PC-9 (cell line): ENCODE results near the gene PFDN2. TPM values are rescaled to one million over a fixed set of nuclear protein-coding genes. Genes with fewer than 3 reads are reported as not detected.

Experiments used
- BruUV-seq: library from RNA; stranded (reverse); fragments of 400-500 nt; replicated peaks from 2 replicates; lab custom pipeline; 2021; lab: Mats Ljungman, UMichigan
- CTCF ChIA-PET: fragments of 300-600 bp; sonication (Branson Sonifier 250); formaldehyde crosslinking; loops from one replicate; lab custom pipeline; 2022; ENCODE audit warnings: antibody characterized with exemption; lab: Charles Lee
- POLR2A ChIA-PET: fragments of 300-600 bp; sonication (Branson Sonifier 250); formaldehyde crosslinking; loops from one replicate; lab custom pipeline; 2022; ENCODE audit warnings: antibody characterized with exemption; ENCODE audit not compliant: unreplicated experiment; lab: Charles Lee
- DNase-seq, 2 experiments: peaks; one replicate each; pipeline versions ENCODE4 v3.0.0 to v3.0.0-alpha.2; 2015 to 2022; ENCODE audit warnings: mixed read lengths in 1 of 2
- H2AFZ ChIP-seq: fragments of 200-600 bp; sonication (generic); 2 replicates; pipeline ENCODE4 v1.8.1; 2017; ENCODE audit warnings: antibody characterized with exemption
- H3F3A ChIP-seq: fragments of 200-600 bp; sonication (generic); 2 replicates; pipeline ENCODE4 v1.8.1; 2017; ENCODE audit warnings: antibody characterized with exemption, mild to moderate bottlenecking, low read depth; ENCODE audit not compliant: insufficient read depth
- H3K27ac ChIP-seq: fragments of 200-600 bp; sonication (generic); 2 replicates; pipeline ENCODE4 v1.6.1; 2016; ENCODE audit warnings: mixed run types
- H3K27me3 ChIP-seq: fragments of 200-600 bp; sonication (generic); 2 replicates; pipeline ENCODE4 v1.6.1; 2016; ENCODE audit warnings: low read depth, mixed run types; ENCODE audit not compliant: insufficient read depth
- H3K36me3 ChIP-seq: fragments of 200-600 bp; sonication (generic); 2 replicates; pipeline ENCODE4 v1.6.1; 2016; ENCODE audit warnings: low read depth, mixed run types
- H3K4me1 ChIP-seq: fragments of 200-600 bp; sonication (generic); replicated peaks from 2 replicates; pipeline ENCODE4 v1.6.1; 2016; ENCODE audit warnings: mixed run types; ENCODE audit not compliant: insufficient read depth
- H3K4me2 ChIP-seq: fragments of 200-600 bp; sonication (generic); 2 replicates; pipeline ENCODE4 v1.6.1; 2017; ENCODE audit warnings: mixed run types
- H3K4me3 ChIP-seq: fragments of 200-600 bp; sonication (generic); 2 replicates; pipeline ENCODE4 v1.6.1; 2016; ENCODE audit warnings: mixed run types
- H3K79me2 ChIP-seq: fragments of 200-600 bp; sonication (generic); 2 replicates; pipeline ENCODE4 v1.6.1; 2017; ENCODE audit warnings: low read depth, mixed run types
- H3K9me2 ChIP-seq: fragments of 200-600 bp; sonication (generic); 2 replicates; pipeline ENCODE4 v1.8.1; 2017; ENCODE audit warnings: mild to moderate bottlenecking; ENCODE audit not compliant: insufficient read depth
- H3K9me3 ChIP-seq: fragments of 200-600 bp; sonication (generic); 2 replicates; pipeline ENCODE4 v1.8.1; 2016; ENCODE audit warnings: low read depth; ENCODE audit not compliant: insufficient read depth
- H4K20me1 ChIP-seq: fragments of 200-600 bp; sonication (generic); 2 replicates; pipeline ENCODE4 v1.8.1; 2017; ENCODE audit not compliant: insufficient read depth
- CTCF ChIP-seq: fragments of 200-600 bp; sonication (generic); conservative IDR thresholded peaks from 2 replicates; pipeline ENCODE4 v1.6.1; 2017; ENCODE audit warnings: mixed run types, antibody characterized with exemption, mild to moderate bottlenecking, moderate library complexity
- EZH2 ChIP-seq: fragments of 200-600 bp; sonication (generic); IDR thresholded peaks from 2 replicates; pipeline ENCODE4 v1.8.0; 2017; ENCODE audit warnings: antibody characterized with exemption, low read depth
- intact Hi-C: fragments of 100-400 bp; cut with micrococcal nuclease; formaldehyde crosslinking; loops from one replicate; pipeline ENCODE4 v1.10.0; 2022; ENCODE audit not compliant: unreplicated experiment
- total RNA-seq: library from RNA; stranded (reverse); gene quantifications from 2 replicates; pipeline ENCODE4 v1.2.3, GENCODE V29; 2021

The PFDN2 gene
- total RNA-seq, 1 experiment from 2014 or later, result 74.4 TPM

- no peak for DNase-seq
- H3F3A ChIP-seq, result peaks cover 22% of the 10 kb centered on the region
- no peaks in the 10 kb centered on the region for H3K9me2 ChIP-seq
- H3K36me3 ChIP-seq, result peaks cover 15% of the 10 kb centered on the region; the same call in 1 of the 2 replicates
- H3K79me2 ChIP-seq, result peaks cover 88% of the 10 kb centered on the region
- ChIA-PET CTCF (no interaction called here), POLR2A (no interaction called here)
- intact Hi-C loops, result no loop called here
- H2AFZ ChIP-seq, result no peak overlapping the region
- H3K4me1 ChIP-seq, result peaks cover 31% of the 10 kb centered on the region
- no peak overlapping the region for H3K4me2 ChIP-seq
- no peak overlapping the region for H3K4me3 ChIP-seq
- no peaks in the 10 kb centered on the region for H3K27me3 ChIP-seq
- no peak overlapping the region for H3K27ac ChIP-seq
- H3K9me3 ChIP-seq, result no peaks in the 10 kb centered on the region
- no TSS peak for BruUV-seq
- TF ChIP-seq EZH2 (no peak), CTCF (no peak)
- peaks cover 38% of the 10 kb centered on the region for H4K20me1 ChIP-seq
Measured at GRCh38 chr1:161111527-161111926, 6.3 kb downstream of the PFDN2 start.

- Histone ChIP-seq H3K9me3 (no peaks in the 10 kb centered on the region), H3K4me3 (no peak overlapping the region), H3K27ac (no peak overlapping the region), H2AFZ (no peak overlapping the region), H3K9me2 (no peaks in the 10 kb centered on the region), H3K36me3 (peaks cover 18% of the 10 kb centered on the region), H4K20me1 (peaks cover 42% of the 10 kb centered on the region), H3F3A (peaks cover 18% of the 10 kb centered on the region), H3K27me3 (no peaks in the 10 kb centered on the region), H3K4me1 (peaks cover 27% of the 10 kb centered on the region), H3K4me2 (no peak overlapping the region), H3K79me2 (peaks cover 88% of the 10 kb centered on the region)
- ChIA-PET POLR2A (no interaction called here), CTCF (no interaction called here)
- no TSS peak for BruUV-seq
- intact Hi-C loops, result no loop called here
- DNase-seq, result no peak
- TF ChIP-seq CTCF, result no peak
Measured at GRCh38 chr1:161111117-161111516, 6.7 kb downstream of the PFDN2 start.

- H3K79me2 ChIP-seq, result peaks cover 63% of the 10 kb centered on the region
- H3K4me1 ChIP-seq, result no peaks in the 10 kb centered on the region
- no peak overlapping the region for H3K4me2 ChIP-seq
- intact Hi-C loops, result no loop called here
- no peaks in the 10 kb centered on the region for H3K9me2 ChIP-seq
- H3K4me3 ChIP-seq, result no peak overlapping the region
- BruUV-seq, result no TSS peak
- H3K9me3 ChIP-seq, result no peaks in the 10 kb centered on the region
- H3F3A ChIP-seq, result peaks cover 22% of the 10 kb centered on the region; the same call in 1 of the 2 replicates
- peaks cover 67% of the 10 kb centered on the region for H4K20me1 ChIP-seq
- TF ChIP-seq CTCF (no peak), EZH2 (no peak)
- no peak overlapping the region for H3K27ac ChIP-seq
- DNase-seq, result no peak
- ChIA-PET POLR2A (no interaction called here), CTCF (no interaction called here)
- H3K36me3 ChIP-seq, result peaks cover 20% of the 10 kb centered on the region
- H2AFZ ChIP-seq, result no peak overlapping the region
- no peaks in the 10 kb centered on the region for H3K27me3 ChIP-seq
Measured at GRCh38 chr1:161106431-161106830, 11.4 kb downstream of the PFDN2 start.
